ENCODE results near the gene GCGR. TPM values are rescaled to one million over a fixed set of nuclear protein-coding genes. Genes with fewer than 3 reads are reported as not detected.

GCGR gene
- total RNA-seq, 2 experiments from 2014 or later, result not detected

DNA sequence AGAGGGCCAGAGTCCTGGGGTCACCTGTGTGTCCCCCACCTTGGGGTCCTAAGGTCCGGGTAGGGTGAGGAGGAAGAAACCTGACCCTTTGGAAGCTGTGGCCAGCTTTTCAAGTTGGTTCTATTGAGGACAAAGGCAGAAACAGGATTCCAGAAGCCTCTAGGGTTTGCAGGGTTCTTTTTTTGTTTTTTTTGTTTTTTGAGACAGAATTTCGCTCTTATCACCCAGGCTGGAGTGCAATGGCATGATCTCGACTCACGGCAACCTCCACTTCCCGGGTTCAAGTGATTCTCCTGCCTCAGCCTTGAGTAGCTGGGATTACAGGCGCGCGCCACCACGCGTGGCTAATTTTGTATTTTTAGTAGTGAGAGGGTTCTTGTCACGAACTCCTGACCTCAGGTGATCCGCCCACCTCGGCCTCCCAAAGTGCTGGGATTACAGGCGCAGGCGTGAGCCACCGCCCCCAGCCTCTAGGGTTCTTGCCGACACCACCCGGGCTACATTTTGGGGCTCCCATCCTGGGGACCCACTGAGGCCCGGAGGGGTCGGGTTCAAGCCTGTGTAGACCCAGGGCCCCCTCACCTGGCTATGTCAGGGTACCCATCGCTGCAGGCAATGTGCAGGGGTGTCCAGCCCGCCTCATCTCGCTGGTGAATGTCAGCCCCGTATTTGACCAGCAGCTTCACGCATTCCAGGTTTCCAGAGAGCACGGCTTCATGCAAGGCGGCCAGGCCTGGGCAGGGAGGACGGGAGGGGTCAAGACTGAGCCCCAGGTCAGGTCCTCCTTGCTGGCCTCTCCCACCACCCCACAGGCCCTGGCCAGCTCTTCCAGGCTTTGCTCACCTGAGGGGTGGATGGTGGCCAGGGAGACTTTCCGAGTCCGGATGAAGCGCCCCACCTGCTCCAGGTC lies 30.2 kb downstream of the GCGR start:
- Histone ChIP-seq H2AFZ (ENCODE audit: low read length) (peak overlapping the region; percentile 57; the same call in 1 of the 2 replicates), H3K9me3 (ENCODE audit: low read length) (no peaks in the 10 kb centered on the region), H3K4me3 (ENCODE audit: low read depth, low read length, poor library complexity, severe bottlenecking) (peak overlapping the region; percentile 80), H3K9me2 (ENCODE audit: insufficient read depth, low read length) (no peaks in the 10 kb centered on the region), H3K4me2 (ENCODE audit: low read length) (peak overlapping the region; percentile 99), H4K20me1 (ENCODE audit: insufficient read depth, low read length) (no peaks in the 10 kb centered on the region), H3K79me2 (ENCODE audit: insufficient read depth, low read depth, low read length) (peaks cover 27% of the 10 kb centered on the region; the same call in 1 of the 2 replicates), H3K36me3 (ENCODE audit: insufficient read depth, low read length) (no peaks in the 10 kb centered on the region), H3K27ac (ENCODE audit: low read depth, low read length, poor library complexity, severe bottlenecking) (peak overlapping the region; percentile 69), H3K4me1 (ENCODE audit: insufficient read depth, low read length, poor library complexity, severe bottlenecking) (peaks cover 25% of the 10 kb centered on the region)
- BruUV-seq (replicated peaks), result no TSS peak
- intact Hi-C loops (cut with micrococcal nuclease; ENCODE audit: unreplicated experiment), result loop anchor here (1.0 to 5.0 kb wide), 2 partner anchors 27 to 58 kb away; partner anchors contain the start of genes ALYREF and ANAPC11
- POLR2A ChIA-PET, result interaction anchor here (0.8 to 1.5 kb wide), 3 partner anchors 8 to 188 kb away, joined by 3 to 4 read pairs (median 3); partner anchors contain the start of gene CENPX
- CTCF ChIA-PET (ENCODE audit: unreplicated experiment), result no interaction called here
- DNase-seq (ENCODE audit: low spot score), result no peak
- TF ChIP-seq, protein P1, sequence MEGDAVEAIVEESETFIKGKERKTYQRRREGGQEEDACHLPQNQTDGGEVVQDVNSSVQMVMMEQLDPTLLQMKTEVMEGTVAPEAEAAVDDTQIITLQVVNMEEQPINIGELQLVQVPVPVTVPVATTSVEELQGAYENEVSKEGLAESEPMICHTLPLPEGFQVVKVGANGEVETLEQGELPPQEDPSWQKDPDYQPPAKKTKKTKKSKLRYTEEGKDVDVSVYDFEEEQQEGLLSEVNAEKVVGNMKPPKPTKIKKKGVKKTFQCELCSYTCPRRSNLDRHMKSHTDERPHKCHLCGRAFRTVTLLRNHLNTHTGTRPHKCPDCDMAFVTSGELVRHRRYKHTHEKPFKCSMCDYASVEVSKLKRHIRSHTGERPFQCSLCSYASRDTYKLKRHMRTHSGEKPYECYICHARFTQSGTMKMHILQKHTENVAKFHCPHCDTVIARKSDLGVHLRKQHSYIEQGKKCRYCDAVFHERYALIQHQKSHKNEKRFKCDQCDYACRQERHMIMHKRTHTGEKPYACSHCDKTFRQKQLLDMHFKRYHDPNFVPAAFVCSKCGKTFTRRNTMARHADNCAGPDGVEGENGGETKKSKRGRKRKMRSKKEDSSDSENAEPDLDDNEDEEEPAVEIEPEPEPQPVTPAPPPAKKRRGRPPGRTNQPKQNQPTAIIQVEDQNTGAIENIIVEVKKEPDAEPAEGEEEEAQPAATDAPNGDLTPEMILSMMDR (conservative IDR thresholded peaks at IDR 0.05; ENCODE audit: low read length), result no peak
- no peak for TF ChIP-seq EZH2phosphoT487 (IDR thresholded peaks at IDR 0.05; ENCODE audit: borderline replicate concordance, low read depth, low read length)

DNA sequence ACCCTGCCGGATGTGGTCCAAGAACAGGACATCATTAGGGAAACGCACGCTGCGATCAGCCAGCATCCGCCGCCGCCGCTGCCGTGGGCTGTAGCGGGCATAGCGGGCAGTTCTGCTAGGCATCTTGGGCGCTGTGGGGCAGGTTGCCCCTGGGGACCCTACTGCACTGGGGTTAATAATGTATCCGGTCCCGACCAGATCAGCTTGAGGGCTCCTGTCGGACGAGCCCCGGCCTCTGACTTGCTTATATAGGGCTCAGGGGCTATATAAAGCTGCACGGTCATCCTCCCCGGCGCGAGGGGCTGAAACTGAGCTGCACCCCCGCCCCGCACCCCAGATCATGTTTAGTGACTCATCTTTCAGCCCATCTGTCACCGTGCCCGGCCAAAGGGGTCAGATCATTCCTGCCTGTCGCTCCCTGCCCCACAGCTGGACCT lies 30.9 kb downstream of the GCGR start, which contains the start of gene PPP1R27:
Gene PPP1R27, minus strand, starts transcription at position 220 of the 437 bp plus-strand sequence. Its CDS starts 97 bp downstream, at position 123.
- TF ChIP-seq, protein P1 (conservative IDR thresholded peaks at IDR 0.05; ENCODE audit: low read length), result no peak
- TF ChIP-seq EZH2phosphoT487 (IDR thresholded peaks at IDR 0.05; ENCODE audit: borderline replicate concordance, low read depth, low read length), result no peak
- BruUV-seq (replicated peaks), result no TSS peak
- Histone ChIP-seq H3K4me2 (ENCODE audit: low read length) (peak within 1 kb of the TSS; percentile 99), H3K9me2 (ENCODE audit: insufficient read depth, low read length) (no peaks in the 10 kb centered on the region), H3K36me3 (ENCODE audit: insufficient read depth, low read length) (no peaks in the 10 kb centered on the region), H3K9me3 (ENCODE audit: low read length) (no peaks in the 10 kb centered on the region), H3K27ac (ENCODE audit: low read depth, low read length, poor library complexity, severe bottlenecking) (peak within 1 kb of the TSS; percentile 69), H2AFZ (ENCODE audit: low read length) (peak within 1 kb of the TSS; percentile 57; the same call in 1 of the 2 replicates), H3K4me3 (ENCODE audit: low read depth, low read length, poor library complexity, severe bottlenecking) (peak within 1 kb of the TSS; percentile 80), H3K79me2 (ENCODE audit: insufficient read depth, low read depth, low read length) (peaks cover 27% of the 10 kb centered on the region; the same call in 1 of the 2 replicates), H3K4me1 (ENCODE audit: insufficient read depth, low read length, poor library complexity, severe bottlenecking) (peaks cover 25% of the 10 kb centered on the region), H4K20me1 (ENCODE audit: insufficient read depth, low read length) (no peaks in the 10 kb centered on the region)
- ChIA-PET CTCF (ENCODE audit: unreplicated experiment) (no interaction called here), POLR2A (no interaction called here)
- DNase-seq (ENCODE audit: low spot score), result no peak
- intact Hi-C loops (cut with micrococcal nuclease; ENCODE audit: unreplicated experiment), result loop anchor here (5.0 kb wide), 1 partner anchor 57 kb away; the partner anchor contains the start of genes ALYREF and ANAPC11

Measured in OCI-LY7 (cell line).